ENCODE measurements around the gene OR52I1. TPM values are rescaled to one million over a fixed set of nuclear protein-coding genes. Genes with fewer than 3 reads are reported as not detected.

OR52I1 gene
- total RNA-seq, 1 experiment from 2014 or later = not detected

- no peak for TF ChIP-seq ZBTB33 (IDR thresholded peaks at IDR 0.05; ENCODE audit: extremely low read depth, insufficient replicate concordance, low read length)
- TF ChIP-seq POLR2A (IDR thresholded peaks at IDR 0.05; ENCODE audit: borderline replicate concordance, extremely low read depth, insufficient read depth, insufficient read length) = no peak
- no peak for TF ChIP-seq CTCF (IDR thresholded peaks at IDR 0.05 in 2 of 3, conservative IDR thresholded peaks at IDR 0.05 in 1 of 3; ENCODE audit: borderline replicate concordance in 1 of 3, insufficient read depth in 1 of 3, low read depth in 2 of 3, low read length in 2 of 3)
- TF ChIP-seq ATF3 (IDR thresholded peaks at IDR 0.05) = no peak
- TF ChIP-seq CBX3 (IDR thresholded peaks at IDR 0.05; ENCODE audit: low read depth) = no peak
- TF ChIP-seq ZNF274 (IDR thresholded peaks at IDR 0.05; ENCODE audit: low read depth, low read length) = no peak
Measured at GRCh38 chr11:4639931-4640330, 46.1 kb downstream of the OR52I1 start (continued).

- Histone ChIP-seq H3K27ac (ENCODE audit: low read depth, low read length) (no peak overlapping the region), H2AFZ (ENCODE audit: low read depth, low read length, poor library complexity, severe bottlenecking) (no peak overlapping the region), H3K27me3 (ENCODE audit: insufficient read depth, low read length) (peaks cover 58% of the 10 kb centered on the region), H3K4me2 (ENCODE audit: low read length) (no peak overlapping the region), H3K36me3 (ENCODE audit: control insufficient read depth in 1 of 2, insufficient read depth in 2 of 2, low read length in 2 of 2) (no peaks in the 10 kb centered on the region), H3K9me2 (ENCODE audit: insufficient read depth) (no peaks in the 10 kb centered on the region), H3K4me3 (replicated peaks in 1 of 2; ENCODE audit: low read depth in 1 of 2, low read length in 2 of 2) (no peak overlapping the region), H4K20me1 (ENCODE audit: insufficient read depth) (no peaks in the 10 kb centered on the region), H3K9ac (ENCODE audit: low read length) (no peak overlapping the region), H3K9me3 (ENCODE audit: control insufficient read depth in 1 of 2, insufficient read depth in 1 of 2, low read depth in 1 of 2, low read length in 2 of 2) (no peaks in the 10 kb centered on the region), H3K79me2 (ENCODE audit: insufficient read depth, low read length) (no peaks in the 10 kb centered on the region), H3K4me1 (ENCODE audit: control insufficient read depth in 1 of 2, insufficient read depth in 2 of 2, low read length in 2 of 2) (no peaks in the 10 kb centered on the region)
- RAD21 ChIA-PET (ENCODE audit: low non-redundant PET in 1 of 2, low total read pairs in 2 of 2, uncharacterized antibody in 2 of 2, unreplicated experiment in 2 of 2) = no interaction called here
- BruUV-seq (replicated peaks) = no TSS peak
- no peak for ATAC-seq
- no peak for DNase-seq (ENCODE audit: low read depth, low spot score)
- CTCF ChIA-PET = no interaction called here
- POLR2A ChIA-PET = no interaction called here
- intact Hi-C loops (cut with micrococcal nuclease) = no loop called here
- no peak for TF ChIP-seq MAX (IDR thresholded peaks at IDR 0.05)
- TF ChIP-seq REST (IDR thresholded peaks at IDR 0.05; ENCODE audit: low read depth) = no peak
- no peak for TF ChIP-seq FOSL1 (IDR thresholded peaks at IDR 0.05; ENCODE audit: low read depth)
- no peak for TF ChIP-seq EZH2phosphoT487 (IDR thresholded peaks at IDR 0.05; ENCODE audit: borderline replicate concordance)
- TF ChIP-seq JUND (IDR thresholded peaks at IDR 0.05) = no peak
- no peak for TF ChIP-seq EZH2 (IDR thresholded peaks at IDR 0.05)
- no peak for TF ChIP-seq ZNF274 (IDR thresholded peaks at IDR 0.05; ENCODE audit: low read depth, low read length)
- no peak for TF ChIP-seq TCF7L2 (IDR thresholded peaks at IDR 0.05; ENCODE audit: borderline replicate concordance, extremely low read depth, insufficient read depth, insufficient read length)
- TF ChIP-seq ELF1 (IDR thresholded peaks at IDR 0.05; ENCODE audit: borderline replicate concordance, low read depth) = no peak
- TF ChIP-seq ZFX (IDR thresholded peaks at IDR 0.05) = no peak
- TF ChIP-seq SIN3A (IDR thresholded peaks at IDR 0.05; ENCODE audit: low read depth) = no peak
- no peak for TF ChIP-seq YY1 (IDR thresholded peaks at IDR 0.05; ENCODE audit: extremely low read depth, insufficient replicate concordance, low read depth, low read length)
- no peak for TF ChIP-seq CEBPB (IDR thresholded peaks at IDR 0.05; ENCODE audit: low read depth)
- TF ChIP-seq ATF3 (IDR thresholded peaks at IDR 0.05) = no peak
- TF ChIP-seq SP1 (IDR thresholded peaks at IDR 0.05; ENCODE audit: low read depth) = no peak
Measured at GRCh38 chr11:4641501-4641900, 47.7 kb downstream of the OR52I1 start.

Measured in HCT116 (cell line).